HepG2 (cell line): Measurements from ENCODE around the gene LAMA5. TPM values are rescaled to one million over a fixed set of nuclear protein-coding genes. Genes with fewer than 3 reads are reported as not detected.

Experiments
- CEBPG ChIP-seq: IDR thresholded peaks from 2 replicates; pipeline ENCODE4 v1.6.1; 2016
- FOXP4 ChIP-seq: sonication (generic); formaldehyde crosslinking; IDR thresholded peaks from 2 replicates; pipeline ENCODE4 v1.4.0; 2020; ENCODE audit warnings: missing genetic modification reagents
- GZF1 ChIP-seq: sonication (generic); formaldehyde crosslinking; IDR thresholded peaks from 2 replicates; pipeline ENCODE4 v1.5.1; 2020; ENCODE audit warnings: mild to moderate bottlenecking, missing genetic modification reagents
- JUNB ChIP-seq: sonication (generic); formaldehyde crosslinking; IDR thresholded peaks from 2 replicates; pipeline ENCODE4 v1.8.0; 2022; ENCODE audit warnings: missing genetic modification reagents, mild to moderate bottlenecking, borderline replicate concordance
- MAFF ChIP-seq: IDR thresholded peaks from 2 replicates; pipeline ENCODE4 v1.6.1; 2011; ENCODE audit warnings: low read depth, low read length, improper control_type of control experiment
- MIXL1 ChIP-seq: IDR thresholded peaks from 2 replicates; pipeline ENCODE4 v1.6.1; 2016
- MNT ChIP-seq: fragments of 450-650 bp; IDR thresholded peaks from 2 replicates; pipeline ENCODE4 v1.6.1; 2016
- REST ChIP-seq, 2 experiments: IDR thresholded peaks; 2 replicates each; pipeline ENCODE4 v1.6.1; 2011 to 2012; ENCODE audit warnings: low read length in 2 of 2, borderline replicate concordance in 1 of 2, low read depth in 1 of 2, mild to moderate bottlenecking in 1 of 2, moderate library complexity in 1 of 2
- SIN3B ChIP-seq: fragments of 150-350 bp; IDR thresholded peaks from 2 replicates; pipeline ENCODE4 v1.6.1; 2014; ENCODE audit warnings: low read length
- THRA ChIP-seq: sonication (generic); formaldehyde crosslinking; IDR thresholded peaks from 2 replicates; pipeline ENCODE4 v1.4.0; 2020; ENCODE audit warnings: missing genetic modification reagents, borderline replicate concordance
- ZFP37 ChIP-seq: sonication (generic); formaldehyde crosslinking; IDR thresholded peaks from 2 replicates; pipeline ENCODE4 v1.4.0; 2020; ENCODE audit warnings: missing genetic modification reagents, borderline replicate concordance
- ZNF772 ChIP-seq: sonication (generic); formaldehyde crosslinking; IDR thresholded peaks from 2 replicates; pipeline ENCODE4 v1.5.0; 2020; ENCODE audit warnings: mild to moderate bottlenecking, missing genetic modification reagents
- ZSCAN9 ChIP-seq: IDR thresholded peaks from 2 replicates; pipeline ENCODE4 v1.6.1; 2016; ENCODE audit warnings: borderline replicate concordance
- ZUFSP ChIP-seq: sonication (generic); formaldehyde crosslinking; IDR thresholded peaks from 2 replicates; pipeline ENCODE4 v1.9.0; 2021; ENCODE audit warnings: missing genetic modification reagents, mild to moderate bottlenecking, borderline replicate concordance
- polyA plus RNA-seq, 8 experiments: library from polyadenylated mRNA; depleted of rRNA in 3 of 8; stranded (reverse) in 7 of 8; unstranded in 1 of 8; fragments of >200 nt; fragmentation: Illumina TruSeq in 4 of 8; extraction: Trizol in 4 of 8; gene quantifications; 2 replicates each; pipeline versions ENCODE4 v1.2.1 to v1.2.3, GENCODE V29; 2011 to 2016; ENCODE audit warnings: low read depth in 4 of 8, missing spikeins in 1 of 8, mixed read lengths in 1 of 8; ENCODE audit not compliant: insufficient read depth in 1 of 8
- total RNA-seq, 5 experiments: library from RNA; depleted of rRNA; stranded (reverse); fragments of >200 nt; fragmentation: Illumina TruSeq; extraction: Trizol; gene quantifications; 2 replicates each; pipeline ENCODE4 v1.2.3, GENCODE V29; 2016; ENCODE audit warnings: low read depth in 1 of 5

The LAMA5 gene
- total and polyA plus RNA-seq, 2 of the 13 experiments (the other 11 are each of a cell fraction or from before 2014, with no cell fraction given) = 21.0 to 44.7 TPM

GRCh38 chr20:62382306-62383198 lies 15.4 kb upstream of the LAMA5 start (continued):
- TF ChIP-seq ZUFSP (no peak), MAFF (0 out of 2 replicates have a peak, but pooled peaks have one; percentile 18), MIXL1 (CRISPR knock-in tag) (0 out of 2 replicates have a peak, but pooled peaks have one; percentile 53), CEBPG (peak; percentile 6; the same call in 1 of the 2 replicates), SIN3B (0 out of 2 replicates have a peak, but pooled peaks have one; percentile 60), MNT (no peak), THRA (CRISPR knock-in tag) (peak; percentile 73; the same call in 1 of the 2 replicates), ZFP37 (CRISPR knock-in tag) (peak; percentile 88; the same call in 1 of the 2 replicates), ZNF772 (CRISPR knock-in tag) (peak; percentile 84), REST (IDR thresholded peaks at IDR 0.05; ENCODE audit: borderline replicate concordance in 1 of 2, low read depth in 1 of 2, low read length in 2 of 2) (no peak), GZF1 (CRISPR knock-in tag) (no peak), FOXP4 (CRISPR knock-in tag) (peak; percentile 75), JUNB (no peak), ZSCAN9 (CRISPR knock-in tag) (peak; percentile 86)
